WERI-Rb-1 (cell line): ENCODE measurements around the gene CUL9.

Experiments
- DNase-seq: peaks from one replicate; pipeline ENCODE4 v3.0.0-alpha.2; 2020
- H3K27ac ChIP-seq: fragments of 250-450 bp; sonication (Bioruptor Pico); 2 replicates; pipeline ENCODE4 v1.5.1; 2020; ENCODE audit warnings: mild to moderate bottlenecking, moderate library complexity
- H3K27me3 ChIP-seq: fragments of 250-450 bp; sonication (Bioruptor Pico); 2 replicates; pipeline ENCODE4 v1.5.1; 2021; ENCODE audit warnings: mild to moderate bottlenecking, low read depth, moderate library complexity; ENCODE audit not compliant: insufficient read depth, severe bottlenecking
- H3K36me3 ChIP-seq: fragments of 250-450 bp; sonication (Bioruptor Pico); 2 replicates; pipeline ENCODE4 v1.5.1; 2020; ENCODE audit warnings: mild to moderate bottlenecking, moderate library complexity
- H3K4me3 ChIP-seq: 2 replicates; pipeline ENCODE4 v1.5.1; 2011; ENCODE audit warnings: low read depth, mild to moderate bottlenecking, control low read depth, low read length
- H3K9me3 ChIP-seq: fragments of 250-450 bp; sonication (Bioruptor Pico); 2 replicates; pipeline ENCODE4 v1.5.1; 2021; ENCODE audit warnings: mild to moderate bottlenecking, moderate library complexity; ENCODE audit not compliant: severe bottlenecking
- TF ChIP-seq, protein P1 (sequence below): IDR thresholded peaks from 2 replicates; pipeline ENCODE4 v1.5.1; 2011; ENCODE audit warnings: low read depth, mild to moderate bottlenecking, control low read depth, inconsistent platforms, low read length

The CUL9 gene

DNA sequence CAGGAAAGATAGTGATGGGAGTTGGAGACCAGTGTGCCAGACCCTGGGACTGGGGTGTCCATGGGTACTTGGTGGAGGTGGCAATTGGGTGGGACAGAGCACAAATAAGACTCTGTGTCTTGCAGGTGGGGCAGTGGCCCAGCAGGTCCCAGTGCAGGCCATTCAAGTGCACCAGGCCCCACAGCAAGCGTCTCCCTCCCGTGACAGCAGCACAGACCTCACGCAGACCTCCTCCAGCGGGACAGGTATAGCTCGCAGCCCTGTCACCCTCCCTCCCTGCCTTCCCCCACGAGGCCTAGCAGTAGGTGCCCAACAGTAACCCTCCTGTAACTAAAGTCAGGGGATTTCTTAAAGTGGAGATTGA lies 5.6 kb upstream of the CUL9 start:
- H3K36me3 ChIP-seq: peaks cover 69% of the 10 kb centered on the region
- H3K4me3 ChIP-seq: no peak overlapping the region
- no peak for DNase-seq
- H3K27ac ChIP-seq: no peak overlapping the region
- H3K9me3 ChIP-seq: no peaks in the 10 kb centered on the region
- H3K27me3 ChIP-seq: no peaks in the 10 kb centered on the region
- TF ChIP-seq, protein P1, sequence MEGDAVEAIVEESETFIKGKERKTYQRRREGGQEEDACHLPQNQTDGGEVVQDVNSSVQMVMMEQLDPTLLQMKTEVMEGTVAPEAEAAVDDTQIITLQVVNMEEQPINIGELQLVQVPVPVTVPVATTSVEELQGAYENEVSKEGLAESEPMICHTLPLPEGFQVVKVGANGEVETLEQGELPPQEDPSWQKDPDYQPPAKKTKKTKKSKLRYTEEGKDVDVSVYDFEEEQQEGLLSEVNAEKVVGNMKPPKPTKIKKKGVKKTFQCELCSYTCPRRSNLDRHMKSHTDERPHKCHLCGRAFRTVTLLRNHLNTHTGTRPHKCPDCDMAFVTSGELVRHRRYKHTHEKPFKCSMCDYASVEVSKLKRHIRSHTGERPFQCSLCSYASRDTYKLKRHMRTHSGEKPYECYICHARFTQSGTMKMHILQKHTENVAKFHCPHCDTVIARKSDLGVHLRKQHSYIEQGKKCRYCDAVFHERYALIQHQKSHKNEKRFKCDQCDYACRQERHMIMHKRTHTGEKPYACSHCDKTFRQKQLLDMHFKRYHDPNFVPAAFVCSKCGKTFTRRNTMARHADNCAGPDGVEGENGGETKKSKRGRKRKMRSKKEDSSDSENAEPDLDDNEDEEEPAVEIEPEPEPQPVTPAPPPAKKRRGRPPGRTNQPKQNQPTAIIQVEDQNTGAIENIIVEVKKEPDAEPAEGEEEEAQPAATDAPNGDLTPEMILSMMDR: no peak

DNA sequence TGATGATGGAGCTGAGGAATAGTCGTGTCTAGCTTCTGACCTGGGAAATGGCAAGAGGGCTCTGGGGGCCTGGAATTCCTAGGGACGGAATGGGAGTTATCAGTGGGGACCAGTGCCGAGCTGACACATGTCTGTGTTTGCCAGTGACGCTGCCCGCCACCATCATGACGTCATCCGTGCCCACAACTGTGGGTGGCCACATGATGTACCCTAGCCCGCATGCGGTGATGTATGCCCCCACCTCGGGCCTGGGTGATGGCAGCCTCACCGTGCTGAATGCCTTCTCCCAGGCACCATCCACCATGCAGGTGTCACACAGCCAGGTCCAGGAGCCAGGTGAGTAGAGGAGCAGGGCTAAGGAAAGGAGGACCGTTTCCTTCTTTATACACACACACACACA lies 3.8 kb upstream of the CUL9 start:
- TF ChIP-seq, protein P1: no peak
- H3K36me3 ChIP-seq: peaks cover 69% of the 10 kb centered on the region
- H3K4me3 ChIP-seq: no peak overlapping the region
- H3K27ac ChIP-seq: no peak overlapping the region
- no peaks in the 10 kb centered on the region for H3K9me3 ChIP-seq
- H3K27me3 ChIP-seq: no peaks in the 10 kb centered on the region
- DNase-seq: no peak

DNA sequence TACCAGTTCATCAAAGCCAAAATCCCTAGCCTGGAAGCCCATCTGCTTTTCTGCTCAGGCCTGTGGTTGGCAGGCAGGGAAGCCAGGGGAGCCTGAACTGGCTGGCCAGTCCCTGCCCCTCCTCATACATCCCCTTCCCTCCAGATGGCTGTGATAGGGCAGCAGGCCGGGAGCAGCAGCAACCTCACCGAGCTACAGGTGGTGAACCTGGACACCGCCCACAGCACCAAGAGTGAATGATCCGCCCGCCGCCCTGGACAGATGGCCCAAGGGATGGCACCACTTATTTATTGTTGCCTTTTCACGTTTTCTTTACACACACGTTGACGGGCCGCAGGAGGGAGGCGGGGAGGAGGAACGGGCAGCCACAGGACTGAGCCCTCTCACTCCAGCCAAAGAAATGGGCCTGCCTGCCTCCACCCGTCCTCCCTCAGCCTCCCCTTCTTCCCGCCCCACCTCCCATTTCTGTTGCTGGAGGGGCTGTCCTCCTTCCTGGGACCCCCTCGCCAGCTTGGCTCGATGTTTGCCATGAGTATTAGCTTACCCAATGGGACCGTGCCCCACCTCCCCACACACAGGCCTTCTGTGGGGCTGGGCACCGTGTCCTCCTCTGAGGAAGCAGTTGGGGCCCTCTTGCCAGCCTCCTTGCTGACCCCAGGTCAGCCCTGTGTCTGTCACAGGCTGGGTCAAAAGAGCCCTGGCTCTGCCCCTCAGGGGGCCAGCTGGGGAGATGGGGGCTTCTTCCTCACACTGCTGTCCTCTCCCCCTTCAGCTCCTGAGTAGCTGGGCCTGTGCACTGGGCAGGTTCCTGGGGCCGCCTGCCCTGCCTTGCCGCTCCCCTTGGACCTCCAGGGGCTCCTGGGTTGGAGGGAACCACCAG lies 2.8 kb upstream of the CUL9 start:
- no peak overlapping the region for H3K4me3 ChIP-seq
- H3K36me3 ChIP-seq: peaks cover 61% of the 10 kb centered on the region
- no peaks in the 10 kb centered on the region for H3K9me3 ChIP-seq
- TF ChIP-seq, protein P1: no peak
- no peak overlapping the region for H3K27ac ChIP-seq
- no peaks in the 10 kb centered on the region for H3K27me3 ChIP-seq
- DNase-seq: no peak

DNA sequence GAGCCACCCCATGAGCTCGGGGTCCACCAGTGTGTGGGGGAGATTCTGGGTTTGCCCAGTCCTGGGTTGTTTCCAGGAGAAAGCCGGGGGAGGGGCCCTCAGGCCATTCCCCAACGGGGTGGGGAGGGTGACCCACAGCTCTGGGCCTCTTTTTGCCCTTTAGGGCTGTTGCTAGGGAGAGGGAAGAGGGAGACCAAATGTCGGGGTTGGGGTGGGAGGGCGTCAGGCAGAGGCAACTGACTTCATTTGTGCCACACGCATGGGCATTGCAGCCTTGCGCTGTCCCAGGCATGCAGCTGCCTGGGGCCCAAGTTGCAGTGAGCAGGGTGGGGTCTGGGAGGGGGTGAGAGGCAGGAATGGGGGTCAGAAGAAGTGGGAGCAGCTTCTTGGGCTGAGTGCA lies 1.9 kb upstream of the CUL9 start:
- no peak overlapping the region for H3K4me3 ChIP-seq
- H3K9me3 ChIP-seq: no peaks in the 10 kb centered on the region
- no peak overlapping the region; the same call in 1 of the 2 replicates for H3K27ac ChIP-seq
- H3K27me3 ChIP-seq: no peaks in the 10 kb centered on the region
- H3K36me3 ChIP-seq: peaks cover 65% of the 10 kb centered on the region
- DNase-seq: no peak
- TF ChIP-seq, protein P1: no peak

DNA sequence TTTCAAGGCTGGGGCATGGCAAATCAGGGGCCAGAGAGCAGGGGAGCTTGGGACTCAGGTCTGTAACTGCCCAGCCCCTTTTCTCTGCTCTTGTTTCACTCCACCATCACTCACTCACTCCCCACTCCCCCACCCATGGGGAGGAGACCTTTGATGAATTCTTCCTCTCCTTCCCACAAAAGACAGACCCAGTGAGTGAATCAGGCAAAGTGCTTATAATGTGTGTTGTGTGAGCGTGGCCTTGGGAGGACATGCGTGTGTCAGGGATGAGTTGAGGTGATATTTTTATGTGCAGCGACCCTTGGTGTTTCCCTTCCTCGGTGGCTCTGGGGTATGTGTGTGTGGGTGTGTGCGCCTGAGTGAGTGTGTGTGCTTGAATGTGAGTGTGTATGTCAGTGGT lies 1.0 kb upstream of the CUL9 start:
- TF ChIP-seq, protein P1: no peak
- no peak for DNase-seq
- no peak overlapping the region for H3K4me3 ChIP-seq
- H3K36me3 ChIP-seq: peaks cover 65% of the 10 kb centered on the region
- H3K27me3 ChIP-seq: no peaks in the 10 kb centered on the region
- peak overlapping the region; percentile 63 for H3K27ac ChIP-seq
- H3K9me3 ChIP-seq: no peaks in the 10 kb centered on the region

DNA sequence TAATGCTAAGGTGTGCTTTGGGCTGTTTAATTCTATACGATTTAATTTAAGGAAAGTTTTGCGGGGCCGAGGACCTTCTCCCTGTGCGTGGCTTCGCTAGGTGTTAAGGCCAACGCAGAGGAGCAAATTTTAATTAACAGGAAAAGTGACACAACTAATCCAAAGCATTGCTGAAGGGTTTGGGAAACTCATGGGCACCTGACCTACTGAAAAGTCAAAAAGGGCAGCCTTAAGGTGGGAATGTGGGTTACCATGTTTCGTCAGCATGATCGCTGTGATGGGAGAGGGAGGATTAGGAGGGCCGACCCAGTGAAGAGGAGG lies 415 bp upstream of the CUL9 start:
- TF ChIP-seq, protein P1: no peak
- peak overlapping the region; percentile 63 for H3K27ac ChIP-seq
- no peaks in the 10 kb centered on the region for H3K9me3 ChIP-seq
- H3K4me3 ChIP-seq: peak overlapping the region; percentile 71
- peaks cover 65% of the 10 kb centered on the region for H3K36me3 ChIP-seq
- DNase-seq: no peak
- no peaks in the 10 kb centered on the region for H3K27me3 ChIP-seq
